Mesenchymal stem cell (in vitro differentiated cells and primary cell): ENCODE results near the gene NTSR1.

ENCODE experiments used
- DNase-seq: peaks from one replicate; pipeline ENCODE4 v3.0.0-alpha.2; 2013
- H2AFZ ChIP-seq: one replicate; pipeline ENCODE4 v1.6.1; 2013; ENCODE audit warnings: low read depth, mild to moderate bottlenecking, control low read depth, inconsistent platforms, low read length, moderate library complexity
- H2AK5ac ChIP-seq: 2 replicates; pipeline ENCODE4 v1.6.1; 2013; ENCODE audit warnings: low read length, moderate library complexity, mild to moderate bottlenecking, inconsistent platforms; ENCODE audit not compliant: severe bottlenecking
- H2BK120ac ChIP-seq: one replicate; pipeline ENCODE4 v1.6.1; 2013; ENCODE audit warnings: low read depth, mild to moderate bottlenecking, inconsistent platforms, low read length, moderate library complexity
- H2BK12ac ChIP-seq, 2 experiments: one replicate each; pipeline ENCODE4 v1.6.1; 2013; ENCODE audit warnings: inconsistent platforms in 2 of 2, low read length in 2 of 2, mild to moderate bottlenecking in 2 of 2, moderate library complexity in 2 of 2, control low read depth in 1 of 2
- H2BK15ac ChIP-seq: one replicate; pipeline ENCODE4 v1.6.1; 2013; ENCODE audit warnings: mild to moderate bottlenecking, low read depth, inconsistent platforms; ENCODE audit not compliant: poor library complexity, severe bottlenecking
- H2BK5ac ChIP-seq: 2 replicates; pipeline ENCODE4 v1.6.1; 2013; ENCODE audit warnings: low read depth, mild to moderate bottlenecking, low read length, control low read depth, inconsistent platforms; ENCODE audit not compliant: poor library complexity, severe bottlenecking
- H3K14ac ChIP-seq, 2 experiments: one replicate each; pipeline ENCODE4 v1.6.1; 2013; ENCODE audit warnings: inconsistent platforms in 2 of 2, low read length in 2 of 2, control low read depth in 1 of 2, mild to moderate bottlenecking in 1 of 2, moderate library complexity in 1 of 2
- H3K18ac ChIP-seq, 2 experiments: one replicate each; pipeline ENCODE4 v1.6.1; 2013; ENCODE audit warnings: inconsistent platforms in 2 of 2, low read length in 2 of 2, control low read depth in 1 of 2, low read depth in 1 of 2, mild to moderate bottlenecking in 1 of 2
- H3K23ac ChIP-seq, 2 experiments: one replicate each; pipeline ENCODE4 v1.6.1; 2013; ENCODE audit warnings: inconsistent platforms in 2 of 2, low read length in 2 of 2, mild to moderate bottlenecking in 2 of 2, moderate library complexity in 2 of 2, control low read depth in 1 of 2
- H3K27ac ChIP-seq: 2 replicates; pipeline ENCODE4 v1.5.1; 2013; ENCODE audit warnings: mild to moderate bottlenecking, moderate library complexity, low read length, control low read depth, inconsistent platforms; ENCODE audit not compliant: poor library complexity, severe bottlenecking
- H3K27me3 ChIP-seq, 2 experiments: 2 replicates each; pipeline versions ENCODE4 v1.6.1 to v1.7.0; 2013; ENCODE audit warnings: low read length in 2 of 2, mild to moderate bottlenecking in 2 of 2, moderate library complexity in 2 of 2, control low read depth in 1 of 2, inconsistent platforms in 1 of 2; ENCODE audit not compliant: control insufficient read depth in 1 of 2, insufficient read depth in 1 of 2
- H3K36me3 ChIP-seq, 2 experiments: 2 replicates each; pipeline versions ENCODE4 v1.6.1 to v1.7.0; 2013; ENCODE audit warnings: low read length in 2 of 2, control low read depth in 1 of 2, inconsistent platforms in 1 of 2, low read depth in 1 of 2, mild to moderate bottlenecking in 1 of 2; ENCODE audit not compliant: insufficient read depth in 2 of 2, control insufficient read depth in 1 of 2
- H3K4ac ChIP-seq, 2 experiments: one replicate each; pipeline ENCODE4 v1.6.1; 2013; ENCODE audit warnings: inconsistent platforms in 2 of 2, low read length in 2 of 2, mild to moderate bottlenecking in 2 of 2, moderate library complexity in 2 of 2, control low read depth in 1 of 2, low read depth in 1 of 2
- H3K4me1 ChIP-seq: 2 replicates; pipeline ENCODE4 v1.6.1; 2013; ENCODE audit warnings: low read depth, low read length, control low read depth; ENCODE audit not compliant: control insufficient read depth, insufficient read depth
- H3K4me2 ChIP-seq: 2 replicates; pipeline ENCODE4 v1.6.1; 2013; ENCODE audit warnings: low read length, mild to moderate bottlenecking, inconsistent platforms; ENCODE audit not compliant: poor library complexity, severe bottlenecking
- H3K4me3 ChIP-seq, 2 experiments: 2 replicates each; pipeline versions ENCODE4 v1.5.1 to v1.7.0; 2013; ENCODE audit warnings: low read length in 2 of 2, mild to moderate bottlenecking in 2 of 2, control low read depth in 1 of 2, low read depth in 1 of 2; ENCODE audit not compliant: insufficient read depth in 1 of 2
- H3K79me1 ChIP-seq: replicated peaks from 2 replicates; pipeline ENCODE4 v1.6.1; 2013; ENCODE audit warnings: mild to moderate bottlenecking, control low read depth, low read length, inconsistent platforms; ENCODE audit not compliant: poor library complexity, severe bottlenecking
- H3K9ac ChIP-seq: 2 replicates; pipeline ENCODE4 v1.7.0; 2013; ENCODE audit warnings: mild to moderate bottlenecking, low read length, moderate library complexity
- H3K9me3 ChIP-seq: 2 replicates; pipeline ENCODE4 v1.7.0; 2013; ENCODE audit warnings: mild to moderate bottlenecking, low read length; ENCODE audit not compliant: control insufficient read depth
- H4K8ac ChIP-seq: one replicate; pipeline ENCODE4 v1.6.1; 2013; ENCODE audit warnings: inconsistent platforms, mild to moderate bottlenecking, low read length, moderate library complexity
- H4K91ac ChIP-seq: one replicate; pipeline ENCODE4 v1.6.1; 2013; ENCODE audit warnings: mild to moderate bottlenecking, low read length, inconsistent platforms
- WGBS: methylation state at CpG from one replicate; pipeline ENCODE4 v1.1.7; 2013; ENCODE audit warnings: mixed read lengths; 5-methylcytosine and 5-hydroxymethylcytosine counted together

Gene NTSR1

DNA sequence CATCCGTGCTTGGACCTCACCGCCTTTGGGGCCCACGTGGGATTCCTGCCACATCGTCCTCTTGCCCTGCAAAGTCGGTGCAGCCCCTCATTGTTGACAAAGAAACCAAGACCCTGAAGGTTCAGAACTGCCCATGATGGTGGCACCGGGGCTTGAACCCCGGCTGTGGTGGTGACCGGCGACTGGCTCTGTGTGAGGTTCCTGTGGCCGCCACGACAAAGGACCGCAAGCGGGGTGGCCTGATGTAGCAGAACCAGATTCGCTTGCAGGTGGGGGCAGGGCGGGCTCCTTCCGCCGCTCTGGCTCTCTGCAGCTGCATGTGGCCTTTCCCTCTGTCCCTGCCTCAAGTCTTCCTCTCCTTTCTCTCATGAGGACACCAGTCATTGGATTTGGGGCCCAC is 37.6 kb upstream of the NTSR1 start:
- DNase-seq = no peak
- WGBS = 90% methylated on average over 17 of the region's 17 CpGs
- no peak overlapping the region for H3K4me3 ChIP-seq
- no peak overlapping the region for H2BK5ac ChIP-seq
- no peak overlapping the region for H4K91ac ChIP-seq
- no peaks in the 10 kb centered on the region for H3K79me1 ChIP-seq
- peaks cover 0 to 8% of the 10 kb centered on the region in 2 experiments for H3K27me3 ChIP-seq
- H3K9me3 ChIP-seq = no peaks in the 10 kb centered on the region
- peak overlapping the region in 1 of 2 experiments; percentile 53 for H3K14ac ChIP-seq
- H3K4me1 ChIP-seq = peaks cover 25% of the 10 kb centered on the region
- H4K8ac ChIP-seq = no peak overlapping the region
- no peak overlapping the region for H3K4me2 ChIP-seq
- no peak overlapping the region for H2AK5ac ChIP-seq
- H3K4ac ChIP-seq = no peak overlapping the region
- H2BK15ac ChIP-seq = no peak overlapping the region
- peaks cover 0 to 55% of the 10 kb centered on the region in 2 experiments for H3K36me3 ChIP-seq
- H3K18ac ChIP-seq = no peak overlapping the region
- no peak overlapping the region for H3K23ac ChIP-seq
- no peak overlapping the region for H2AFZ ChIP-seq
- no peak overlapping the region for H2BK120ac ChIP-seq
- H3K27ac ChIP-seq = no peak overlapping the region
- no peak overlapping the region for H3K9ac ChIP-seq
- H2BK12ac ChIP-seq = no peak overlapping the region

DNA sequence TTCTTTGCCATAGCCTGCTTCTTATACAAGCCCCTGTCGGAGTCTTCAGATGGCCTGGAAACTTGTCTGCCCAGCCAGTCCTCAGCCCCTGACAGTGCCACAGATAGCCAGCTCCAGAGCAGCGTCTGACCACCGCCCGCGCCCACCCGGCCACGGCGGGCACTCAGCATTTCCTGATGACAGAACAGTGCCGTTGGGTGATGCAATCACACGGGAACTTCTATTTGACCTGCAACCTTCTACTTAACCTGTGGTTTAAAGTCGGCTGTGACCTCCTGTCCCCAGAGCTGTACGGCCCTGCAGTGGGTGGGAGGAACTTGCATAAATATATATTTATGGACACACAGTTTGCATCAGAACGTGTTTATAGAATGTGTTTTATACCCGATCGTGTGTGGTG is 36.9 kb upstream of the NTSR1 start:
- Histone ChIP-seq H3K23ac (no peak overlapping the region), H3K14ac (no peak overlapping the region), H2BK12ac (no peak overlapping the region), H3K4me2 (no peak overlapping the region), H2BK5ac (no peak overlapping the region), H3K27me3 (peaks cover 3 to 8% of the 10 kb centered on the region in 2 experiments), H3K79me1 (no peaks in the 10 kb centered on the region), H3K27ac (no peak overlapping the region), H3K4me1 (peaks cover 17% of the 10 kb centered on the region), H3K9me3 (no peaks in the 10 kb centered on the region), H2BK15ac (no peak overlapping the region), H3K9ac (no peak overlapping the region), H2AFZ (no peak overlapping the region), H2AK5ac (no peak overlapping the region), H4K8ac (no peak overlapping the region), H3K4me3 (no peak overlapping the region), H3K36me3 (peaks cover 0 to 48% of the 10 kb centered on the region in 2 experiments), H4K91ac (no peak overlapping the region), H2BK120ac (no peak overlapping the region), H3K4ac (no peak overlapping the region), H3K18ac (no peak overlapping the region)
- DNase-seq = no peak
- 81% methylated on average over 15 of the region's 15 CpGs for WGBS

DNA sequence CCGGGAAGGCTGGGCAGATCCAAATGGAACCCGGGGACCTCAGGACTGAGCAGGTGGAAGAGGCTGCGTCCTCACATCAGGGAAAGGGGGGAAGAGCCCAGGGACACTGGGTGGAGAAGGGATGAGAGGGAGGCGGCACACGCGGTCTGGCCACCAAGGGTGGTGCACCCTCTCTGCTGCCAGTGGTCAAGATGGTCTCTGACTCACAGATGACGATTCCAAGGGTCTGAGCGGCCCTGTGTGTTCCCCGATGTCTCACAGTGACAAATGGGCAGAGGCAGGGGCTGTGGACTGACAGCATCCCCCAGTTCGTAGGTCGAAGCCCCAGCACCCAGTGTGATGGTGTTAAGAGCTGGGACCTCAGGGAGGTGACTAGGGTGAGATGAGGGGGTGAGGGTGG is 34.3 kb upstream of the NTSR1 start:
- Histone ChIP-seq H3K36me3 (peaks cover 0 to 34% of the 10 kb centered on the region in 2 experiments), H4K91ac (no peak overlapping the region), H3K4me3 (no peak overlapping the region), H3K23ac (no peak overlapping the region), H2BK12ac (no peak overlapping the region), H2BK15ac (no peak overlapping the region), H2BK120ac (no peak overlapping the region), H3K4me2 (no peak overlapping the region), H2AFZ (no peak overlapping the region), H3K27ac (no peak overlapping the region), H3K14ac (no peak overlapping the region), H2BK5ac (no peak overlapping the region), H3K4me1 (no peaks in the 10 kb centered on the region), H3K4ac (no peak overlapping the region), H3K9me3 (no peaks in the 10 kb centered on the region), H3K79me1 (no peaks in the 10 kb centered on the region), H2AK5ac (no peak overlapping the region), H3K18ac (no peak overlapping the region), H4K8ac (no peak overlapping the region), H3K9ac (no peak overlapping the region), H3K27me3 (peaks cover 9 to 12% of the 10 kb centered on the region in 2 experiments)
- WGBS = 91% methylated on average over 10 of the region's 11 CpGs
- DNase-seq = no peak

DNA sequence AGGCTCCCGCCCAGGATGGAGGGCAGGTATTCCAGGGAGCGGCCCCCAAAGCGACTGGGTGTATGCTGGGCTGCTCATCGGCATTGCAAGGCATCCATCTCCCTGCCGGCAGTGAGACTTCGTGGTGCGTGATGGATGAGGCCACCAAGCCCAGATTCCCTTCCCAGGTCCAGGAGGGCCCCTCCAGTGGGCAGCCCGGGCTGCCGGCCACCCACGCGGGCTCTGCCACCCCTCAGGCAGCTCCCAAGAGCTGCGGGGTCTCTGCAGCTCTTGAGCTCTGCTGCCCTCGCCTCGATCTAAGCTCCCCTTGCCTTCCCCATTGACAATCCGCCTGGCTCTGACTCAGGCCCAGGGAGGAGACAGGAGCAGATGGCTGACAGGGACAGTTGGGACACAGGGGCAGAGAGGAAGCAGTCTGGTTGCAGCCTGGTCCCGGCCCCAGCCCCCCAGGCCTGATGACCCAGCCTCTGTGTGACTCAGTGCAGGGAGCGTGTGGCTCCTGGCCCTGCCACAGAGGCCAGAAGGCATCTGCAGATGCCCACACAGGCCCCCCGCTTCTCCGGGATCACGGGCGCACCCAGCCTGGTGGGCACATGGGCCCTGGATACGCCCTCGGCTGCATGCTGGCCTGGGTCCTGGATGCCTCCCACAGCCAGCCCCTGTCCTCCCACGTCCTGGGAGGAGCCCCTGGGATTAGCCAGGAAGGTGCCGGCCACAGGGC is 33.3 kb upstream of the NTSR1 start:
- H3K9me3 ChIP-seq = peaks cover 9% of the 10 kb centered on the region
- H3K4me1 ChIP-seq = no peaks in the 10 kb centered on the region
- no peak overlapping the region for H4K8ac ChIP-seq
- no peak overlapping the region for H2AK5ac ChIP-seq
- no peak overlapping the region for H3K23ac ChIP-seq
- no peak overlapping the region for H4K91ac ChIP-seq
- no peak overlapping the region for H3K18ac ChIP-seq
- H3K4me3 ChIP-seq = no peak overlapping the region
- H2BK5ac ChIP-seq = no peak overlapping the region
- H3K4ac ChIP-seq = no peak overlapping the region
- H3K79me1 ChIP-seq = no peaks in the 10 kb centered on the region
- no peak overlapping the region for H2AFZ ChIP-seq
- no peak overlapping the region for H3K9ac ChIP-seq
- H3K27ac ChIP-seq = no peak overlapping the region
- H3K36me3 ChIP-seq = peaks cover 0 to 26% of the 10 kb centered on the region in 2 experiments
- 81% methylated on average over 25 of the region's 25 CpGs for WGBS
- no peak overlapping the region for H2BK15ac ChIP-seq
- no peak overlapping the region for H3K4me2 ChIP-seq
- DNase-seq = no peak
- peaks cover 14 to 15% of the 10 kb centered on the region in 2 experiments for H3K27me3 ChIP-seq
- no peak overlapping the region for H2BK120ac ChIP-seq
- no peak overlapping the region for H2BK12ac ChIP-seq
- H3K14ac ChIP-seq = no peak overlapping the region
